ENCODE measurements around the gene RAB40B. TPM values are rescaled to one million over a fixed set of nuclear protein-coding genes. Genes with fewer than 3 reads are reported as not detected.
A peak's percentile ranks its signal among the peaks of the same experiment; 100 is the strongest.

RAB40B gene
- total RNA-seq, 3 donors from 2014 or later (not counting 1 experiment from before 2014, with no cell fraction given), result 3.7 to 7.3 (median 4.0) TPM

DNA sequence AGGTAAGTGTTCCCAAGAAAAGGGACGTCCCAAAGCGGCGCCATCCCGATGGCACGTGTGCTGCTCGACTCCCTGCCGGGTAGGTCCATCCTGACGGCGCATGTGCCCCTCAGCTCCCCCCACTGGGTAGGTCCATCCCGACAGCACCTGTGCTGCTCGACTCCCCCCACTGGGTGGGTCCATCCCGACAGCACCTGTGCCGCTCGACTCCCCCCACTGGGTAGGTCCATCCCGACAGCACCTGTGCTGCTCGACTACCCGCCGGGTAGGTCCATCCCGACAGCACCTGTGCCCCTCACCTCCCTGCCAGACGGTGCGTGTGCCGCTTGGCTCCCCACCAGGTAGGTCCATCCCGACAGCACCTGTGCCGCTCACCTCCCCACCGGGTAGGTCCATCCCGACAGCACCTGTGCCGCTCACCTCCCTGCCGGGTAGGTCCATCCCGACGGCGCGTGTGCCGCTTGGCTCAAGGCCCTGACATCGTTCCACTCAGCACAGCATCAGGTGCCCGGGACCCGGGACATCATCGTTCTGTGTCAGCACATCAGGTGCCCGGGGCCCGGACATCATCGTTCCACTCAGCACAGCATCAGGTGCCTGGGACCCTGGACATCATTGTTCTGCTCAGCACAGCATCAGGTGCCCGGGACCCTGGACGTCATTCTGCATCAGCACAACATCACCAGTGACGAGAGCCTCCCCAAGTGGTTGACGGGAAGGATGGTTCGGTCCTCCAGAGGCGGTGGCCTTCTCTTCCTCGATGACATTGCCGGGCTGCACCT is 31.2 kb upstream of the RAB40B start:
- ATAC-seq (peak in 1 of 3 donors; percentile 24), DNase-seq (no peak)
- Histone ChIP-seq H3K36me3 (ENCODE audit: control insufficient read depth, insufficient read depth, low read length) (peaks cover 17% of the 10 kb centered on the region), H3K4me3 (ENCODE audit: low read length) (no peak overlapping the region), H3K4me1 (ENCODE audit: control insufficient read depth, insufficient read depth, low read length) (peaks cover under 1% of the 10 kb centered on the region), H3K27me3 (ENCODE audit: control insufficient read depth, insufficient read depth, low read length) (no peaks in the 10 kb centered on the region), H3K9me3 (ENCODE audit: control insufficient read depth, insufficient read depth, low read length) (peaks cover 6% of the 10 kb centered on the region), H3K27ac (ENCODE audit: low read length) (no peak overlapping the region)
- Mint-ChIP-seq H3K36me3 (peaks cover 10% of the 10 kb centered on the region), H3K27me3 (ENCODE audit: low read depth in 2 of 2) (peaks cover 0 to 2% of the 10 kb centered on the region in 2 donors), H3K9me3 (peaks cover 0 to 5% of the 10 kb centered on the region in 2 donors), H3K4me3 (no peak overlapping the region), H3K4me1 (peaks cover 0 to 5% of the 10 kb centered on the region in 2 donors), H3K27ac (no peak overlapping the region)
- intact Hi-C loops (cut with micrococcal nuclease), result no loop called here
- TF ChIP-seq, protein P1, sequence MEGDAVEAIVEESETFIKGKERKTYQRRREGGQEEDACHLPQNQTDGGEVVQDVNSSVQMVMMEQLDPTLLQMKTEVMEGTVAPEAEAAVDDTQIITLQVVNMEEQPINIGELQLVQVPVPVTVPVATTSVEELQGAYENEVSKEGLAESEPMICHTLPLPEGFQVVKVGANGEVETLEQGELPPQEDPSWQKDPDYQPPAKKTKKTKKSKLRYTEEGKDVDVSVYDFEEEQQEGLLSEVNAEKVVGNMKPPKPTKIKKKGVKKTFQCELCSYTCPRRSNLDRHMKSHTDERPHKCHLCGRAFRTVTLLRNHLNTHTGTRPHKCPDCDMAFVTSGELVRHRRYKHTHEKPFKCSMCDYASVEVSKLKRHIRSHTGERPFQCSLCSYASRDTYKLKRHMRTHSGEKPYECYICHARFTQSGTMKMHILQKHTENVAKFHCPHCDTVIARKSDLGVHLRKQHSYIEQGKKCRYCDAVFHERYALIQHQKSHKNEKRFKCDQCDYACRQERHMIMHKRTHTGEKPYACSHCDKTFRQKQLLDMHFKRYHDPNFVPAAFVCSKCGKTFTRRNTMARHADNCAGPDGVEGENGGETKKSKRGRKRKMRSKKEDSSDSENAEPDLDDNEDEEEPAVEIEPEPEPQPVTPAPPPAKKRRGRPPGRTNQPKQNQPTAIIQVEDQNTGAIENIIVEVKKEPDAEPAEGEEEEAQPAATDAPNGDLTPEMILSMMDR (IDR thresholded peaks at IDR 0.05), result no peak
- WGBS (ENCODE audit: insufficient coverage), result 90% methylated on average over 48 of the region's 48 CpGs

DNA sequence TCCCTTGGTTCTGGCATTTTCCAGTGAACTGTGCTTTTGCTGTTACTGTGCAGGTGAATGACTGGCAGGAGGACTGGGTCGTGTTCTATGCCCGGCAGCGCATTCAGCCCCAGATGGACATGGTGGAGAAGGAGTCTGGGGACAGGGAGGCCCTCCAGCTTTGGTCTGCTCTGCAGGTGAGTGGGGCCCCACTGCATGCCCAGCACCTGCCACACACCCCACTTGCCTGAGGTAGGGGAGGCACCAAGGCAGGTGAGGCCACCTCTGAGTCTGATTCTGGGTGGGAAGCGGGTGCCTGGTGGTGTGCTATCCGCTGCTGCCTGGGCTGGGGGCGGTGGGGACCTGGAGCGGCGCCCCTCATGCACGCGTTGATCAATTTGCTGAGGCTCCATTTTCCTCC is 27.9 kb upstream of the RAB40B start:
- Histone ChIP-seq H3K4me1 (ENCODE audit: control insufficient read depth, insufficient read depth, low read length) (no peaks in the 10 kb centered on the region), H3K36me3 (ENCODE audit: control insufficient read depth, insufficient read depth, low read length) (peaks cover 27% of the 10 kb centered on the region), H3K4me3 (ENCODE audit: low read length) (no peak overlapping the region), H3K9me3 (ENCODE audit: control insufficient read depth, insufficient read depth, low read length) (no peaks in the 10 kb centered on the region), H3K27ac (ENCODE audit: low read length) (no peak overlapping the region), H3K27me3 (ENCODE audit: control insufficient read depth, insufficient read depth, low read length) (no peaks in the 10 kb centered on the region)
- intact Hi-C loops (cut with micrococcal nuclease), result no loop called here
- Mint-ChIP-seq H3K9me3 (no peaks in the 10 kb centered on the region), H3K4me3 (no peak overlapping the region), H3K27ac (no peak overlapping the region), H3K36me3 (peaks cover 11% of the 10 kb centered on the region), H3K4me1 (peaks cover 0 to 6% of the 10 kb centered on the region in 2 donors), H3K27me3 (ENCODE audit: low read depth in 2 of 2) (no peaks in the 10 kb centered on the region)
- ATAC-seq, result no peak
- TF ChIP-seq, protein P1 (IDR thresholded peaks at IDR 0.05), result no peak
- WGBS (ENCODE audit: insufficient coverage), result 98% methylated on average over 10 of the region's 10 CpGs
- no peak for DNase-seq

DNA sequence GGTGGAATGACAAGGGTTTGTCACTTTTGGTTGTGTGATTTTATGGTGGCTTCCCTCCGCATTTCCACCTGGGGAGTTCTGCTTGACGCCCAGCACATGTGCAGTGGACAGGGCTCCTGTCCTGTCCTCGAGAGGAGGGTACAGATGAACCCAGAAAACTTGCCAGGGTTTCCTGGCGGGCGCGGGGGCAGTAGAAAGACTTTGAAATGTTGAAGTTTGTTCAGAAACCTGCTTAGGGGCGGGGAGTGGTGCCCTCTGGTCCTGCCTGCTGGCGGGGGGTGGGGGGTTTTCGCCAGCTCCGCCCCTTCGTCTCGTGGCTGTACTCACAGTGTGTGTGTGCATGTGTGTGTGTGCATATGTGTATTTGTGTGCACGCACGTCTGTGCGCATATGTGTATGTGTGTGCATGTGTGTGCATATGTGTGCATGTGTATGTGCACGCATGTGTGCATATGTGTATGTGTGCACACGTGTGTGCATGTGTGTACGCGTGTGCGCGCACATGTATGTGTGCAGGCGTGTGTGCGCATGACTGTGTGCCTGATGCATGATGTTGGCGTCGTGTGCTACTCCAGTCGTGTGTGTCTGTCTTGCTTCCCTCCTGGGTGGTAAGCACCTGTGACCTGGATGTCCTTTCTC is 24.8 kb upstream of the RAB40B start:
- ATAC-seq, result no peak

More for the DNA sequence above, 24.8 kb upstream of the RAB40B start:
- no peaks in the 10 kb centered on the region for H3K9me3 Mint-ChIP-seq
- WGBS (ENCODE audit: insufficient coverage), result 96% methylated on average over 26 of the region's 26 CpGs
- Histone ChIP-seq H3K27ac (ENCODE audit: low read length) (no peak overlapping the region), H3K4me3 (ENCODE audit: low read length) (no peak overlapping the region), H3K27me3 (ENCODE audit: control insufficient read depth, insufficient read depth, low read length) (no peaks in the 10 kb centered on the region), H3K9me3 (ENCODE audit: control insufficient read depth, insufficient read depth, low read length) (no peaks in the 10 kb centered on the region), H3K36me3 (ENCODE audit: control insufficient read depth, insufficient read depth, low read length) (peaks cover 38% of the 10 kb centered on the region), H3K4me1 (ENCODE audit: control insufficient read depth, insufficient read depth, low read length) (no peaks in the 10 kb centered on the region)
- no peak overlapping the region for H3K4me3 Mint-ChIP-seq
- TF ChIP-seq, protein P1 (IDR thresholded peaks at IDR 0.05), result no peak
- no peaks in the 10 kb centered on the region for H3K27me3 Mint-ChIP-seq (ENCODE audit: low read depth in 2 of 2)
- H3K4me1 Mint-ChIP-seq, result peaks cover under 1 to 6% of the 10 kb centered on the region in 2 donors
- DNase-seq, result no peak
- no peak overlapping the region for H3K27ac Mint-ChIP-seq
- H3K36me3 Mint-ChIP-seq, result peaks cover 11% of the 10 kb centered on the region
- intact Hi-C loops (cut with micrococcal nuclease), result no loop called here
